Measurements from ENCODE around the gene EDAR.

Gene EDAR

DNA sequence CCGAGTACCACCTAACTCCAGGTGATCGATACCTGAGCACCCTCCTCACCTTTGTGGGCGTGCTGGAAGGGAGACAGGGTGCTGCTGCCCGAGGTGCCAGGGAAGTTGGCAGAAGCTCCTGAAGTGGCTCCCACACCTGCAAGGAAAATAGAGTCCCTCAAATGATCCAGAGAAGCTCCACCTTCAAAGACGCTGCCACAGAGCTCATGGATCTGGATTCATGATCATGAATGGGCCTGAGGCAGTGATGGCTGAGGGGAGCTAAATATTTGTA, 76.5 kb downstream of the EDAR start:
- TF ChIP-seq, protein P1, sequence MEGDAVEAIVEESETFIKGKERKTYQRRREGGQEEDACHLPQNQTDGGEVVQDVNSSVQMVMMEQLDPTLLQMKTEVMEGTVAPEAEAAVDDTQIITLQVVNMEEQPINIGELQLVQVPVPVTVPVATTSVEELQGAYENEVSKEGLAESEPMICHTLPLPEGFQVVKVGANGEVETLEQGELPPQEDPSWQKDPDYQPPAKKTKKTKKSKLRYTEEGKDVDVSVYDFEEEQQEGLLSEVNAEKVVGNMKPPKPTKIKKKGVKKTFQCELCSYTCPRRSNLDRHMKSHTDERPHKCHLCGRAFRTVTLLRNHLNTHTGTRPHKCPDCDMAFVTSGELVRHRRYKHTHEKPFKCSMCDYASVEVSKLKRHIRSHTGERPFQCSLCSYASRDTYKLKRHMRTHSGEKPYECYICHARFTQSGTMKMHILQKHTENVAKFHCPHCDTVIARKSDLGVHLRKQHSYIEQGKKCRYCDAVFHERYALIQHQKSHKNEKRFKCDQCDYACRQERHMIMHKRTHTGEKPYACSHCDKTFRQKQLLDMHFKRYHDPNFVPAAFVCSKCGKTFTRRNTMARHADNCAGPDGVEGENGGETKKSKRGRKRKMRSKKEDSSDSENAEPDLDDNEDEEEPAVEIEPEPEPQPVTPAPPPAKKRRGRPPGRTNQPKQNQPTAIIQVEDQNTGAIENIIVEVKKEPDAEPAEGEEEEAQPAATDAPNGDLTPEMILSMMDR (IDR thresholded peaks at IDR 0.05; ENCODE audit: low read depth, low read length) = no peak
- H3K4me3 ChIP-seq (ENCODE audit: low read depth, low read length) = no peak overlapping the region

DNA sequence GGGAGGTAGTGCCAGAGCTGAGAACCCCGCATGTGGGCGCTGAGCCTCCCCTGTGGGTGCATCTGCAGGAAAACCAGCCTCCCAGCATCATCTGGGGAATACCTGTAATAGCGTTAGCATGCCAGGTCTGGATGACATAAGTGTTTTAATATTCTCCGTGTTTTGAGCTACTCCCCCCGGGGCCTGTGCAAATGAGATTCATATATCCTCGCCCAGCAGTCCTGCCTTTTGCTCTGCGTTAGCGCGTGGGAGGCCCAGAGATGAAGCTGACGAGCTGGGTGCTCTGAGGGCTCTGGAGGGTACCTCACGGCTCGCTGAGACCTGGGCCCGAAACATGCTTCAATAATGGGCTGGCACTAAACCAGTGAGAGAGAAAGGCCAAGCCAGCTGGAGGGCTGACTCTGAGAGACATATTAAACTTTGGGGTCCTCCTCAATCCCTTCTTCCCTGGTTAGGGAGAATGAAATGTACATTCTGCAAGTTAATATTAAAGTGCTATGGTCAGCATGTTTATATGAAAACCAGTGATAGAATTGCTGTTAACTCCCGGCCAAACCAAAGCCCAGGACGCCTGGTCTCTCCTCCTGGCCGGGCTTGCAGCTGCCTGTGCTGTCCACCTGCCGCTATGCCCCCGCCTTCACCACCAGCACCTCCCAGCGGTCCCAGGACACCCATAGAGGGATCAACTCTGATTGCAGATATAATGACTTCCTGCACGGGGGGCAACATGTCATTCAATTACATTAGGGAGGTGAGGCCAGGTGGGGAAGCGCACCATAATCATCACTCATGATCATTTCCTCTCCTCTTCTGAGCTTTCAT, 77.0 kb downstream of the EDAR start:
- no peak overlapping the region for H3K4me3 ChIP-seq (ENCODE audit: low read depth, low read length)
- TF ChIP-seq, protein P1 (IDR thresholded peaks at IDR 0.05; ENCODE audit: low read depth, low read length) = no peak

DNA sequence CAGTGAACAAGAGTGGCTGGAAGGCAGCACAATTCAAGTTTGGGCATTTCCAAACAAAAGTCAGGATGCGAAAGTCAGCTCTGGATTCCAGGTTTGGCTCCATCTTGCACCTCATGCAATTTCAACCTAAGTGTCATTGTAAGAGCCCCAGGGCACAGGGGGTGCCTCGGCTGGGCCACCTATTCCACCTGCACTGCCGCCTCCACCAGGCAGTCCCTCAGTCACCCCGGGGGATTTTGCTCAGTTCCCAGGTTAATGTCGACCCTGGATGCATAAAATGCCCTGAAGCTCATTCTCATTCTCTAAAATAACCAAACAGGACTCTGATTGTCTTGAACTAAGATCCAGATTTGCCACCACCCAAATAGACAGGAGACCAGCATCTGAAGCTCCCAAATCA, 77.6 kb downstream of the EDAR start:
- TF ChIP-seq, protein P1 (IDR thresholded peaks at IDR 0.05; ENCODE audit: low read depth, low read length) = no peak
- H3K4me3 ChIP-seq (ENCODE audit: low read depth, low read length) = no peak overlapping the region

DNA sequence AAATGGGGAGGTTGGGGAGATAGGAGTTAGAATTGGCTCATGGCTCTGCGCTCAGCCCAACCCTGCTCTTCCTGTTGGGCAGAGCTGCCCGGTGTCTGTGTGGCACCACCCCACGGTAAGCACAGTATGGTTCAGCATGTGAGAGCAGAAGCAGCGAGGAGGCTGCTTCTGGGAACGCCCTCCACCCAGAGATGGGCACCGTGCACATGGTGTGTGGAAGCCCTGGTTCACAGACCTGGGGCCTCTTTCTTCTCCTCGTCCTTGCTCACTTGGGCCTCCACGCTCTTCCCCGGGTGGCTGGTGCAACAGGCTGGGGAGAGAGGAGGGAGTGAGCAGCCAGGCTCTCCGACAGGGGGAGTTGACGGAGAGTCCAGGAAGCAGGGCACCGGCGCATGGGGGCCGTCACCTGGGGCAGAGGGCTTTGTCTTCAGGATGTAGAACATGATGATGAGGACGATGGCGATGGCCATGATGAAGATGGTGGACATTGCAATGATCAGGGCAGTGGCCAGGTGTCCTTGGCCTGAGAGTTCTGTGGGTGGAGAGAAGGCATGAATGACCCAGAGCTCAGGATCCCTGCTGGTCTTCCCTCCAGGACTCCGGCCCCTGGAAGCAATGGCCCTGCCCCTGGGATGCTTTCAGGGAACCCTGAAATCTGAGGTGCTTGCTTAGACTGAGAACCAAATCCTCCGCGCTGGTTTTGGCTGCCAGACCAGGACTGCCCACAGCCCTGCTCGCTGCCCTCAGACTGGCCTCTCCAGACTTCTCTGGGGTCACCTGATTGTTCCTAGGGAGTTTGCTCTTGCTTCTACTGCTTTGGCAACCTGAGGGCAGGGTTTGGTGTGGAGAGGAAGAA, 78.3 kb downstream of the EDAR start:
- TF ChIP-seq, protein P1 (IDR thresholded peaks at IDR 0.05; ENCODE audit: low read depth, low read length) = no peak
- no peak overlapping the region for H3K4me3 ChIP-seq (ENCODE audit: low read depth, low read length)

DNA sequence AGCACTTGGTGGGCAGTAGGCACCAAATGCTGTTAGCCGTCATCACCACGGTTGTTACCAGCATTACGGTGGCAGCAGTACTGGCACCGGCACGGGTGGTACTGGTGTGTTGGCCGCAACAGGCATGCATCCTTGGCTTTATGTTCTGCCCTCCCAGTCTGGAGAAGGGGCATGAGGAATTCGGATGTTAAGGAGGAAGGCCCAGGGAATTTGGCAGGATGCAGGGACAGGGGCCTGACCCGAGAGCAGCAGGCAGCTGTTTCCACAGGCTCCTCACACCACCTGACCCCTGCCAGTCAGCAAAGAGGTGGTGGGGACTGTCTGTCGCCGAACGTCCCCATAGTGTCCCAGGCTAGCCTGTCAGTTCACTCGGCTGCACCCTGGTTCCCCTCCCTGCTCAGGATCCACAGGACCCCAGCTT, 79.0 kb downstream of the EDAR start:
- TF ChIP-seq, protein P1 (IDR thresholded peaks at IDR 0.05; ENCODE audit: low read depth, low read length) = no peak
- H3K4me3 ChIP-seq (ENCODE audit: low read depth, low read length) = no peak overlapping the region

DNA sequence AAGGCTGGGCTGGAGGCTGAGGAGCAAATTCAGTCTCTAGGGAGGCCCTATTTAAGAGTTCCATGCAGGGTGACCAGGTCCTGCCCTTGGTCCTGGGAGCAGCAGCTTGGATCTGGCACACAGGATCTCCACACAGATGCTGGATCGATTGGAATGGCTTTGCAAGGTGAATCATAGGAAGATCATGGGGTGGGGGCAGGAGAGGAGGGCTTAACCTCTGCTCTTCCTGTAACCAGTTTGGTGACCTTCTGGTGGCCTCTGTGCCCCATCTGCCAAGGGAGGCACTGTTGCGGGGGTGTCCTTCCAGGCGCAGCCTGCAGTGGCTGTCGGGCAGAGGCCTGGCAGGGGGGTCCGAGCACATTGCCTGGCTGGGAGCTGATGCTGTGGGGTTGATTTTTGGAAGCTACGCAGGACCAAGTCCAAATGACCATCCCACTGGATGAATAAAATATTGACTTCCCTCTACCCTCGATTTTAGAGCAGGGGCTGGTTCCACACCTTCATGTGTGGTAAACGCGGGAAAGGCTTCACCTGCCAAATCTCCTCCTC, 79.7 kb downstream of the EDAR start:
- TF ChIP-seq, protein P1 (IDR thresholded peaks at IDR 0.05; ENCODE audit: low read depth, low read length) = no peak
- no peak overlapping the region for H3K4me3 ChIP-seq (ENCODE audit: low read depth, low read length)

DNA sequence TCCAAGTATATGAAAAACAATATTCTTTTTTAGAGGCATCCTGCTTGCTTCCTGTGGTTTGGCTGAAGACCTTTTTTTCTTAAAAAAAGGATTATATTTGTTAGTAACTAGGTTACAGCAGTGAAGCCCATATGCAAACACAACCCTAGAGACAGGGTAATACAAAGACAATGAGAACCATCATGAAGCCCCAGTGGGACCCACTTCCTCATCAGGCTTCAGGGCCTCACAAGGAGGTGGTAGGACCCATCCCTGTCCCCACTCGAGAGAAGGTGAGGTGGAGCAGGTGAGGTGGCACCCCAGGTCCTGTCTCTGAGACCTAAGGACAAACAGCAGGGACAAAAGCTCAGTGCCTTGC, 80.3 kb downstream of the EDAR start:
- TF ChIP-seq, protein P1 (IDR thresholded peaks at IDR 0.05; ENCODE audit: low read depth, low read length) = no peak

More for the DNA sequence above, 80.3 kb downstream of the EDAR start:
- H3K4me3 ChIP-seq (ENCODE audit: low read depth, low read length) = no peak overlapping the region
